Stromal cell of bone marrow (primary cell): ENCODE results near the gene SLC7A14.
A peak's percentile ranks its signal among the peaks of the same experiment; 100 is the strongest.
"Not testable (repeated sequence)": the region's sequence is repeated elsewhere in the genome, so short reads cannot be mapped to it uniquely, and the experiment has no call there.

Source experiments
- DNase-seq: peaks from one replicate; pipeline ENCODE4 v3.0.0-alpha.2; 2012; ENCODE audit warnings: low read depth

SLC7A14 gene

DNA sequence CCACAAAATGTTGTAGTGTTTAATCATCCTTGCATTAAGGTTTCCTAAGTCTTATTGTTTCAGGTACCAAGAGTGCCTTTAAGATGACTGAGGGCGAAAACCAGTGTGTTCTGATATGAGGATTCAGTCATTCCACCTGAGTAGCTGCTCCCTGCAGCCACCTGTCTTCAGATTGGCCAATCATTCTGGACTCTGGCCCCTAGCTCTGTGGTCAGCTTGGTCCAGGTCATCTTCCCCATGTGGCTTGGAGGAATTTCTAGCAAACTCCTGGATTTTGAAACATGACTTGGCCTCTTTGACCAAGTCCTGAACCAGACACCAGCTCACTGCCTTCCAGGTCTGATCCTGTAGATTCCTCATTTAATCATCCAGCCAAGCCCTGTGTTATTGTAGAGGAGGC is 7.8 kb upstream of the SLC7A14 start:
- DNase-seq, result no peak

DNA sequence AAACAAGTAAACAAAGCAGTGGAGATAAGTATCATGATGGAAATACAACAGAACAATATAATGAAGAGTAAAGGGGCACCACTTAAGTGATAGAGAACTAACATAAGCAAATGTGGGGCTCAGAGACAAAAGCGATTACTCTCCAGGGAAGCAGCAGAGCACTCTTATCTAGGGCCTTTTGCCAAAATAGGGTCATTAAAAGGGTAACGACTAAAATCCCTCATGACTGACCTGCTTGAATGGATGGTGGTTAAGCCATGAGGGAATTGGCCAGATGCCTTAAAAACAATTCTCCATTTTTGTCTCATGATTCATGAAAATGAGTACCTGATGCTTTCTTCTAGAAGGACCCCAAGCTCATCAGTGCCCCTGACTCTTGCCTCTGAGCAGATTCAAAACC is 3.2 kb upstream of the SLC7A14 start:
- DNase-seq, result no peak

DNA sequence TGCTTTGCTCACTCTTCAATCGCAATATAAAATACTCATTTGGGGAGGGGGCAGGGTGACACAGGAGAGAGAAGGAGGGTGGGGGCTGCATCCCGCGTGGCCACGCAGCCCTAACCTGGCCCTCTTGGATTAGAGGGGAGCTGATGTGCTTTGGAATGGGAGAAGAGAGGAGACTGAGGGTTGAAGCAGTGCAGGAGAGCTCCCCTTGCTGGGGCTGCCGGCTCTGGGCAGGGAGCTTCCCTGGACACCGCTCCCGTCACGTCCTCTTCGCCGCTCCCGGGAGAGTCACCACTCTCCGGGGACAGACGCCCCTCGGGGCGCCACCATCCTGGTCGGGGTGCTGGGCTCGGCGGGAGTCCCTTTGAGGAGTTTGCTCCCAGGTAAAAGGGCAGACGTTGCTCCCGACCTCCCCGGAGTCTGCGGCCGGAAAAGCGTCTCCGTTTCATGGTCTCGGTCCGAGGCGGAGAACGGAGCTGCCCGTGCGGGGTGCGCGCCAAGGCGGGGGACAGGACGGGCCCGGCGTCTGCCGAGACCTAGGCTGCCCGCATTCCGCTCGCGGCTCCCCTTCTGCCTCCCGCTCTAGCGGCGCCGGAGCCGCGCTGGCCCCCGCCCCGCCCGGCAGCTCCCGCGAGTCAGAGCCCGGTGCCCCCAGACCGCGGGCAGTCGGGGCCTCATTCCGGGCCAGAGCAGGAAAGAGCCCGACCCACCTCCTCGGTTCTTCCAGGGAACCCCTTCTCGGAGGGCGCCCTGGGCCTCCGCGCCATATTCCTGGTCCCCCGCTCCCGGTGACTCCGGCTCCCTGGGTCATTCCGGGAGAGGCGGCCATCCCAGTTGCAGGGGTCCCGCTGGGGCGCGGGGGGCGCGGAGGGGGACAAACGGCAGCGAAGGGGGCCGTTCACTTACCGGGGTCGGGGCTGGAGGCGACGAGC is 603 bp downstream of the SLC7A14 start:
- DNase-seq, result no peak

DNA sequence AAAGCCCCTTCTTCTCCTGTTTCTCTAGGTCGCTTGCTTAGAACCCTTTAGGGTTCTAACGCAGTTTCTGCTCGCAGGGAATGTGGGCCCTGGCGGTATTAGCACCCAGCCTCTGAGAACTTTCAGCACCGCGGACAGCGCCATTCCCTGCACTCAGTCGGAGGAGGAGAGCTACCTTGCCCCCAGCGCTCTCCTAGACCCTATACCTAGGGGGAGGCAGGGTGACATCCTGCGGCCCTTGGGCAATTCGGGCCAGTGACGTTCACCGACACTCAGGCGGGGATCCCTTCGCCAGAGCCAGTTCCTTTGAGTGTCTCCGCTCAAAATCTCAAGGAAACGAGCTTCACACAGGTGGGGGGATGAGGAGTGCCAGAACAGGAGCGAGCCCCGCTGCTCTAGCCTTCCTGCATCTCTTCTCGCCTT is 1.3 kb downstream of the SLC7A14 start:
- peak; percentile 40 for DNase-seq

DNA sequence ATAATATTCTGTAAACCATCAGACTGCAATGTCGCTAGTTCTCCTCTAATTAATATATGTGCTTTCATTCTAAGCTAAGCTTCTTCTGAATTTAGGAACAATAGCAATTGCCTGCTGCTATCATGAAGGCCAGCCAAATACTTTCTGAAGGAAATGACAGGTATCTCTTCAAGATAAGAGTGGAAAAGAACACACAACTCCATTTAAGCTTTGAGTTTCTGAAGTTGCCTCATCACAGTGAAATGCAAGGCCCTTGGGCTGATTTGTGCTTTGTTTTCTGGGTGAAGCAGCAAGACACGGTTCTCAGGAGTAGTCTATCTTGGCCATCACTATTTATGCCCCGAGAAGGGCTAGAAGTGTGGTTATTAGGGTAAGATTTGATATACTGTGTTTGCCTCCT is 6.2 kb downstream of the SLC7A14 start:
- no peak for DNase-seq

DNA sequence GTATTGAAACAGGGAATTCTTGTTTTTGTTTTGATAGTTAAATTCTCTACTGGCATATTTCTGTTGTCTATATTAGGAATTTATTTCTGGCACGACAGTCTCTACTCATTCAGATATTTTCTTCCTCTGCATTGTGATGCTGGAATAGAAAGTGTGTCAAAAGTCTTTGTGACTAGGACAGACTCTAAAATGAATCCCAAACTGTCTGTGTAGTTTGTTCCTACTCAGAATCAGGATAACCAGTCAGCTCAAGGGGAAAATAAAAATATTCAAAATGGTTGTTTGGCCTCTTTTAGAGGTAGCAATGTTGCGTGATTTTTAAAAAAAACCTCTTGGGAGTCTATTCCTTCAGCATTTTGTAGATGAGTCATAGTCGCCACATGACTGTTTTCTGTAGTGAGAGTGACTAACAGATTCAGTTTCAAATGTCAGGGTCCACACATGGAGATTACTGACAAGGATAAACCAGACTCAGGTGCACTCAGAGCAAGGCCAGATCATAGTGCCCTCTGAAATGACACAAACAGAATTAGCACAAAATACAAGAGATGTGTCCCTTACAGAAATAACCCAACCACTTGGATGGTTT is 13.1 kb downstream of the SLC7A14 start:
- DNase-seq, result peak; percentile 80

DNA sequence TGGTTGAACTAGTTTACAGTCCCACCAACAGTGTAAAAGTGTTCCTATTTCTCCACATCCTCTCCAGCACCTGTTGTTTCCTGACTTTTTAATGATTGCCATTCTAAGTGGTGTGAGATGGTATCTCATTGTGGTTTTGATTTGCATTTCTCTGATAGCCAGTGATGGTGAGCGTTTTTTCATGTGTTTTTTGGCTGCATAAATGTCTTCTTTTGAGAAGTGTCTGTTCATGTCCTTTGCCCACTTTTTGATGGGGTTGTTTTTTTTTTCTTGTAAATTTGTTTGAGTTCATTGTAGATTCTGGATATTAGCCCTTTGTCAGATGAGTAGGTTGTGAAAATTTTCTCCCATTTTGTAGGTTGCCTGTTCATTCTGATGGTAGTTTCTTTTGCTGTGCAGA is 18.3 kb downstream of the SLC7A14 start:
- not testable (repeated sequence) for DNase-seq

DNA sequence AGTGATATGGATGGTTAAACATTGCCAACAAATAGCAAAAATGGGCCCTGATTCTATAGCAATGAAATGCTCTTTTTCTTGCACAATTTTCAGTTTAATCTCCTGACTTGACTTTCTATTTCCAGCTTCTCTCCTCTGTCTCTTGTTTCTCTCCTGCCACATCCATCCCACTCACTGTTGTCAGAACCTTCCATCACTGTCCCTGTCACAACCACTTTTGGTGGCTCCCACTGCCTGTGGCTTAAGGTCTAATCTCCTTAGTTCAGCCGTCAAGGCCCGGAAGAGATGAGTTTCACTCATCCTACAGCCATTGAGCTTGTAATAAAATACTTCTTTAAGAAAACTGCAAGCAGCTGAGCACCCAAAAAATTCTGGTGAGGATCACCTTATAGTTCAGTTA is 19.5 kb downstream of the SLC7A14 start:
- DNase-seq, result no peak

DNA sequence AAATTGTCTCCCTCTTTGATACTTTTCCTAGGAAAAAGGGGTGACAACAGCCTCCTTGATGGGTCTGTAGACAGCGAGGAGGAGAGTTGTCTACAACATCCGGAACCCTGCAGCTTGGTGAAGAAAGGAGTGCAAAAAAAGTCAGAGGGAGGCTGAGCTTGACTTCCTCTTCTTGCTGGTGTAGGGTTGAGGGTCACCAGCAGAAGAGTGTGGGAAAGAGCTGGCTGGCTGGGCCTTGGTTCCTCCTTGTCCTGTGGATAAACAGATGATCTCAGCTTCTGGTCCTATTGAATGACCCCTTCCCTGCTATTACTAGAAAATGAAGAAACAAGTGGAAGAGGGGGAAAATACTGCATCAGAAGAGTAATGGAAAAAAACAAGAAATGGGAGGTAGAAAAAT is 20.4 kb downstream of the SLC7A14 start:
- no peak for DNase-seq

DNA sequence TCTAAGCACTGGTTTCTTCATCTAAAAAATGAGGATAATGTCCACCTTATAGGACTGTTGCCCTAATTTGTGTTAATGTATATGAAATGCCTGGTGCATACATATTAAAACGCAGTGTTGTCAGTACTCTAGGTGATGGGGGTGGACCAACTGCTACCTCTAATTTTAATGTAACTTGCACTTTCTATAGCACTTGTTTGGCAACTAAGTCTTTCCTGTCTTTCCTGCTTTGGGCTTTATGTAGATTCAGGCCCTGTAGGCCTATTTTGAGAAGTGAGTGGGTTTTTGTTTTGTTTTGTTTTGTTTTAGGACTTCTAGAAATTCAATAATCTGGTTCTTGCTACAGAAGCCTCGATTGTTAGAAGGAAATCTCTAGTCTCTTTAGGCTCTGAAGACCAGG is 21.2 kb downstream of the SLC7A14 start:
- DNase-seq, result no peak

DNA sequence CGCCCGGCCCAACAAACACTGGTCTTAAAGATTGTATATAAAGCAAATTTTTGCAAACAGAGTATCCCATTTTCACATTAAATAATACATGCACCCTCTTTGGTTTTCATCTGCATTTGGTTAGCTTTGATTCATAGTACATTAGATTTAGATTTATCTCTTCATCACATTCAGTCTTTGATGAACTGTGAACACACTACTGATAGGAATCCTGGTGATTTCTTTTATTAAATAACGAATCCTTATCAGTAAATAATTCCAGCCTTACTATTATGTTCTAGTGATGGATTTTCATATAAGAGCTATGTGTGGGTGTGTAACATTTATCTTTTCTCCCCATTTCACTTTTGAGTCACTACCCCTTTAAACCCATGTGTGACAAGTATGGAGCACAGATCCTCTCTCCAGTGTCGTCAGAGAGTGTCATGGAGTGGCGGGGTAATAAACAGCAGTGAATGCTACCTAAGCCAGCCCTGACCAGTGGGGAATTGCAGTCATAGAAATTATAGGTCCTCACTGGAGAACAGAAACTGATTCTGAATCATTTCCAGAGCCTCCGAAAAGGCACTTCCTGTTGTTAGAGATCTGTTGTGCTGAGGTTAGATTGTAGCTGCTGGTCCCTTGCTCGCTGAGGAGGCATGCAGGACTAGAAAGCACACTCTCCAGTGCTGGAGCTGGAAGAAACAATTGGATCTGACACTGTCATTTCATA is 22.0 kb downstream of the SLC7A14 start:
- peak; percentile 71 for DNase-seq

DNA sequence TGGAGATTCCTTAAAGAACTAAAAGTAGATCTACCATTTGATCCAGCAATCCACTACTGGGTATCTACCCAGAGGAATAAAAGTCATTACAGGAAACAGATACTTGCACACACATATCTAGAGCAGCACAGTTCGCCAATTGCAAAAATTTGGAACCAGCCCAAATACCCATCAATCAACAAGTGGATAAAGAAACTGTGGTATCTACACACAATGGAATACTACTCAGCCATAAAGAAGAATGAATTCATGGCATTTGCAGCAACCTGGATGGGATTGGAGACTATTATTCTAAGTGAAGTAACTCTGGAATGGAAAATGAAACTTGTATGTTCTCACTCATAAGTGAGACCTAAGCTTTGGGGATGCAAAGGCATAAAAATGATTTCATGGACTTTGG is 23.8 kb downstream of the SLC7A14 start:
- no peak for DNase-seq

DNA sequence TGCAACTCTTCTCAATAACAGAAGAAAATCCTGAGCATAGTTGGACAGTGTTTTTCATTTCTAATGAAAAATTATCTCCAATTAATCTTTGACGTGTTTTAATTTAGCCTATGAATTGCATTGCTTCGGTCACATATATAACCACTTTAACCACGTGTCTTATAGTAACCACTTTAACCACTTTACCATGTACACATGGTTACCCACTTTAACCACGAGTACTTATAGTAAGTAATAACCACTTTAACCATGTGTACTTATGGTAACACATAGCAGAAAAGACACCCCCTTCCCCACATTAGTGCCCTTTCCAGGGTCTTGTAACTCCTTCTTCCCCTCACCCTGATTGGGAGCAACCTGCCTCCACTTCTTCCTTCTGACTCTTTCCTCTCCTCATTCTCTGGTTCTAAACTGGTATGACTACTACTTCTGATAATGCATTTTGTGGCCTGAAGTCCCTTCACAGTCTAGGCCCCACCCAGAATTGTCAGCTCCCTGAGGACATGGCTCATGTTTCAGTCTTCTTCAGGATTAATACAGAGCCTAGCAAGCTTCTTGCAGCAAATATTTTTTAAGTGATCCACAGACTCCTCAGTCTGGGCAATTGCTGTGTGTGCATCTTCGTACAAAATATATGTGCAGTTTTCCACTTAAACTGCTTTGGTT is 25.0 kb downstream of the SLC7A14 start:
- DNase-seq, result no peak

DNA sequence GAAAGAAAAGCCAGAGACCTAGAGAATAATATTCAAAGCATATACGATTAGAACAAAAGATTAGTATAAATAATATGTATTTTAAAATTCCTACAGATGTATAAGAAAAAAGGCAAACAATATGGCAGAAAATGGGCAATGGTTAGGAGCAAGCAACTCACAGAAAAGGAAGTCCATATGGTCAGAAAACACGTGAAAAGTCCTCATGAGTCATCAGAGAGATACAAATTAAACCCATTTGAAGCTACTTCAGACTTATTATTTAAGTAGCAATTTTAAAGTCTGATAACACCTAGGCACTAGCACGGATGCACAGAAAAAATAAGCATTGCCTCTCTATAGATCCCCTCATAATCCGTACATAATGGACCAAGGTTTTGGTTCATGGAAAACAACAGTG is 25.6 kb downstream of the SLC7A14 start:
- no peak for DNase-seq

DNA sequence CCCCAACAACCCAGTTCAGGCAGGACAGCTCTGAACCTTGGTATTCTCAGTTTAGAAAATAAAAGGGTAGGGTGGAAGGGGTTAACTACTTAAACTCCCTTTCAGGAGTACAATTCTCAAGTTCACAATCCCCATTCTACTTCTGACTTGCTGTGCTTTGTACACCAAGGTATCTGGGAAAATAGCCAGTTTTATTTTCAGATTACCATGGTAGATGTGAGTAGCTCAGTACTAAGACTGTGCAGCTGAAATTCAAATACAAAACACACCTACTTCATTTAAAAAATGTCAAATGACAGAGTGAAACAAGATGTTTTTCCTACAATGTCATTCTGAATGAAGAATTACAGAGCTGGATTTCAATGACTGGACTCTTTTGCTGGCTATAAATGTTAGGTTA is 27.4 kb downstream of the SLC7A14 start:
- DNase-seq, result no peak

DNA sequence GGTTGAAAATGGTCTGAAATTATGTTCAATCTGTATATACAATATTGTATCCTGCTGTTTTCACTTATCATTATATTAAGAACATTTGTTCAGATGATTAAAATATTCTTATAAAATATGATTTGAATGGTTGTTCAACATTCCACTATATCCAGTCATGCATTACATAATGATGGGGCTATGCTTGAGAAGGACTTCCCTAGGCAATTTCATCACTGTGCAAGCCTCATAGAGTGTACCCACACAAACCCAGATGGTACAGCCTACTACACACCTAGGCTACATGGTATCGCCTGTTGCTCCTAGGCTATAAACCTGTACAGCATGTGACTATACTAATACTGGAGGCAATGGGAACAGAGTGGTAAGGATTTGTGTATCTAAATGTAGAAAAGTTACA is 30.5 kb downstream of the SLC7A14 start:
- no peak for DNase-seq

DNA sequence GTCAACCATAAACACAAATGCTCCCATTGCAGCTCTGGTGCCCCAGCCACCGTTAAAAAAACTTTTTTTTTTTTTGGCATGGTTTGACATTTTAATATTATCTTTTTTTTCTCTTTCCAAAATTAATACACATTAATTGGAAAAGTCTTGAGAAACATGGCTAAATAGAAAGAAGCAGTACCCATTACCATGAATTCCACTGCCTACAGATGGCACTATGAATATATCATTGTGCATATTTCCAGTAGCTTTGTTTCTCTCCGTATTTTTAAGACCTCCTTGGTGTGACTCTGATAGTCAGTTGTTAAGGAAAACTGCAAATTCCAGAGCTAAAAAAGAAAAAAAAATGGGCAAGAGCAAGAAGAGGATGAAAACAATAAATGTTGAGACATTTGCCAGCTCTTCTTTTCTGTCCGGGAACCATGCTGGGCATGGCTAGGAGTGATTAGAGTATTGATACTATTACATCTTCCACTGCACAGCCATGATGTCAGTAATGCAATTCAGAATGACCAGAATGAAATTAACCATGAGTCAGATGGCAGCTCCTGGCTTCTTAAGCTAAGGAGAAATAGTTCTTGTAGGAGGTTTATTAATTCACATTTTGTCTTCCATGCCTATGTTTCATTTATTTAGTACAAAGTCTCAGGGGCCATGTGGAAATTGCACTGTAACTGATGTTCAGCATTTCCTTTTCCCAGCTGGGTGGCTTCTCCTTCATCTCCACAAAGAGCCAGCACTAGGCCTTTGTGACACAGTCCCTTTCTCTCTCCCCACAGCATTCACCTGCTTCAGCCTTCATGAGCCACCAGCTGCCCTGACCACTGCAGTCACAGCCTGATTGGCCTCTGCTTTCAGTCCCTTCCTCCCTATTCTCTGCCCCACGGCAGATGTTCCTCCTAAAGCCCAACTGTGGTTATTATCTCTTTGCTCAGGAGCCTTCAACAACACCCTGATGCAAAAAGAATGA is 31.8 kb downstream of the SLC7A14 start:
- DNase-seq, result no peak

DNA sequence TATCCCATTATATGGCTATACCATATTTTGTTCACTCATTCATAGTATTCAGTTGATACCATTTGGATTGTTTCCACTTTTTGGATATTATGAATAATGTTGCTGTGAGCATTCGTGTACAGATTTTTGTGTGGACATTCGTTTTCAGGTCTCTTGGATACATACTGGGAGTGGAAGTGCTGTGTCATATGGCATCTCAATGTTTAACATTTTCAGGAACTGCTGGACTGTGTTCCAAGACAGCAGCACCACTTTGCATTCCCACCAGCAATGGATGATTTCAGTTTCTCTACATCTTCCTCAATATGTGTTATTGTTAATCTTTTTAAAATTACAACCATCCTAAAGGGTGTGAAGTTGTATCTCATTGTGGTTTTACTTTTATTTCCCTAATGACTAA is 34.6 kb downstream of the SLC7A14 start:
- DNase-seq, result no peak

DNA sequence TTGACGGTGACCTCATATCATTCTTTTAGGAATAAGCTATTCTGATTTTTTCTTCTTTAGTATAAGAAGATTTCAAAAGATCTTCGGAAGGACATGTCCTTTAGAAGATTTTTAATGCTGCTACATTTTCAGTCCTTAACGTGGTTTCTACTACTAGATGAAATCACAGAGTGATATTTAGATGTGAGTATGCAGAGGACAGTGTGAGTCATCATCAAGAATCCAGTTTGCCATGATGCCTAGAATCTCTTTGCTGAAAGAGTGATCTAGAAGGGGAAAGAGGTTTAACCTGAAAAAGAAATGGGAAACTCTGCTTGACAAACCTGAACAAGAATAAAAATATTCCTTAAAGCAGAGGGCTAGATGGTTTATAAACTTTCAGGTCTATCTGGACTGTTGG is 43.2 kb downstream of the SLC7A14 start:
- no peak for DNase-seq

DNA sequence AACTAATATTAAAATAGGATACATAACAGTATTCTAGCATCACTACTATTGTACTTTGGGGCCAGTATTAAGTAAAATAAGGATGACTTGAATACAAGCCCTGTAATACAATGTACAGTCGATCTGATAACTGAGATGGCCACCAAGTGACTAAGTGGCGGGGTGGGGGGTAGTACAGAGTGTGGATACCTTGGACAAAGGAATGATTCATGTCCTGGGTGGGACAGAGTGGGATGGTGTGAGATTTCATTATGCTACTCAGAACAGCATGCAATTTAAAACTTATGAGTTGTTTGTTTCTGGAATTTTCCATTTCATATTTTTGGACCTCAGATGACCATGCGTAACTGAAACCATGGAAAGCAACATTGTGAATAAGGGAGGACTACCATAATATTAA is 46.0 kb downstream of the SLC7A14 start:
- no peak for DNase-seq

DNA sequence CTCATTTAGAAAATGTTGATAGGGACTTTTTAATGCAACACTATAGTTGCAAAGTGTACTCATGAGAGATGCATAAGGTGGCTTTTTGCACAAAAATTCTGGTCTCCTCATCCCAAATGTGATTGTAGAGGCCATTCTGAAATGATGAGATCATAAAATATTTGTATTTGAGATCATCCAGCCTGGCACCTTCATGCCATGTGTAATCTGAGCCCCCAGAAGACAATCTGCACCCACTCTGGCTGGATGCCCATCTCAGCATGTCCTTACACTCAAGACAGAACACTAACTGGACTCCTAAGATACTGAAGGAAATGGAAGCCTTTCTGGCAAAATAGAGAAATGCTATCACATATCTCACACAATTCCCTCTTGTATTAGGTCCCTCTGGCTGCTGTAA is 49.2 kb downstream of the SLC7A14 start:
- DNase-seq, result no peak
